Stomach (tissue), 4 donors: ENCODE results near the gene ADCY9.

Experiments
- CTCF ChIP-seq, 7 experiments: fragments of 450-650 bp in 4 of 7; fragments of 200-600 bp in 3 of 7; sonication (generic) in 3 of 7; IDR thresholded peaks; one replicate each; pipeline ENCODE4 v1.5.1; 2016 to 2019; ENCODE audit warnings: antibody characterized with exemption in 7 of 7, control low read depth in 2 of 7, mild to moderate bottlenecking in 1 of 7
- POLR2A ChIP-seq, 4 donors: fragments of 450-650 bp; IDR thresholded peaks; one replicate each; pipeline ENCODE4 v1.6.1; 2016; ENCODE audit warnings: antibody characterized with exemption in 4 of 4, control low read depth in 2 of 4, mild to moderate bottlenecking in 1 of 4, moderate library complexity in 1 of 4

GRCh38 chr16:4093495-4094126 lies 22.6 kb downstream of the ADCY9 start:
- TF ChIP-seq POLR2A (IDR thresholded peaks at IDR 0.05) (no peak), CTCF (IDR thresholded peaks at IDR 0.05) (no peak)
